ENCODE results near the gene DPAGT1. TPM values are rescaled to one million over a fixed set of nuclear protein-coding genes. Genes with fewer than 3 reads are reported as not detected.

DPAGT1 gene
- total and polyA plus RNA-seq, 7 donors: 4.2 to 44.6 (median 16.6) TPM

DNA sequence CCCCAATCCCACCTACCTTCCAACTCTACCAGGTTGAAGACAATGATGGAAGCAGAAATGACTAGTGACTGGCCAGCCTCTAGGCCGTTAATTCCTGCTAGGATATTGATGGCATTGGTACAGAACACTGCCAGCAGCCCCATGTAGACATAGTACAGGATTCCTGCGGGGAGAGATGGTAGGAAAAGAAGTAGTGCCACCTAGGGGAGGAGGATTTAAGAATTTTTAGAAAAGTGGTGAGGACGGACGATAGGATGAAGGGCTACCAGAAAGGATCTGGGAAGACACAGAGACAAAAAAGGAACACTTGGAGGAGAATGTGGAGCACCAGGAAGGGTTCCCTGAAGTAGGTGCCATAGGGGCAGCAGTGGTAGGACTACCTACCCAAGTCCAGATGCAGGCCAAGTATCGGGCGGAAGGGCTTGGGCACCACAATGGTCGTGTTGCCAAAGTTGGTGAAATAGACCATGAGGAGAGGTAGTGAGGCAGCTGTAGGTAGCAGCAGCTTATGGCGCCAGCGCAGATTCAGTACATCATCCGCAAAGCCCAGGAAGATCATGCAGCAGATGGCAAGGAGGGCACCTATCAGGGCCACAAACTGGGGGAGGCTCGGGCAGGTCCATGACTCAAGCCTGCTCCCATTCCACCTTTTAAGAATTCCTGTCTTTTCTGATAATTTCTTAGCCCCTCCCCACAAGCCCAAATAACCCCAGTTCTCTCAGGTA is 1.2 kb downstream of the DPAGT1 start:
- DNase-seq: no peak
- WGBS, 2 donors: 45 to 54% methylated on average over 11 of the region's 11 CpGs
- peaks cover 7 to 24% (median 9%) of the 10 kb centered on the region in 4 donors for H3K36me3 ChIP-seq
- H3K27ac ChIP-seq: peak overlapping the region in 1 of 4 donors; percentile 84
- H3K4me1 ChIP-seq: peaks cover 0 to 31% (median 28%) of the 10 kb centered on the region in 4 donors
- intact Hi-C loops (cut with DNase I): loop anchor here (5.0 kb wide), 1 partner anchor 107 kb away; the partner anchor contains the start of gene CBL
- TF ChIP-seq EP300 (IDR thresholded peaks at IDR 0.05) (no peak), POLR2A (IDR thresholded peaks at IDR 0.05) (no peak), POLR2AphosphoS5 (IDR thresholded peaks at IDR 0.05) (no peak)
- TF ChIP-seq, protein P1, sequence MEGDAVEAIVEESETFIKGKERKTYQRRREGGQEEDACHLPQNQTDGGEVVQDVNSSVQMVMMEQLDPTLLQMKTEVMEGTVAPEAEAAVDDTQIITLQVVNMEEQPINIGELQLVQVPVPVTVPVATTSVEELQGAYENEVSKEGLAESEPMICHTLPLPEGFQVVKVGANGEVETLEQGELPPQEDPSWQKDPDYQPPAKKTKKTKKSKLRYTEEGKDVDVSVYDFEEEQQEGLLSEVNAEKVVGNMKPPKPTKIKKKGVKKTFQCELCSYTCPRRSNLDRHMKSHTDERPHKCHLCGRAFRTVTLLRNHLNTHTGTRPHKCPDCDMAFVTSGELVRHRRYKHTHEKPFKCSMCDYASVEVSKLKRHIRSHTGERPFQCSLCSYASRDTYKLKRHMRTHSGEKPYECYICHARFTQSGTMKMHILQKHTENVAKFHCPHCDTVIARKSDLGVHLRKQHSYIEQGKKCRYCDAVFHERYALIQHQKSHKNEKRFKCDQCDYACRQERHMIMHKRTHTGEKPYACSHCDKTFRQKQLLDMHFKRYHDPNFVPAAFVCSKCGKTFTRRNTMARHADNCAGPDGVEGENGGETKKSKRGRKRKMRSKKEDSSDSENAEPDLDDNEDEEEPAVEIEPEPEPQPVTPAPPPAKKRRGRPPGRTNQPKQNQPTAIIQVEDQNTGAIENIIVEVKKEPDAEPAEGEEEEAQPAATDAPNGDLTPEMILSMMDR (IDR thresholded peaks at IDR 0.05): no peak
- H3K4me3 ChIP-seq: peak overlapping the region in 3 of 4 donors; percentile 78 to 82 (median 79)
- no peaks in the 10 kb centered on the region for H3K9me3 ChIP-seq
- no peaks in the 10 kb centered on the region for H3K27me3 ChIP-seq

DNA sequence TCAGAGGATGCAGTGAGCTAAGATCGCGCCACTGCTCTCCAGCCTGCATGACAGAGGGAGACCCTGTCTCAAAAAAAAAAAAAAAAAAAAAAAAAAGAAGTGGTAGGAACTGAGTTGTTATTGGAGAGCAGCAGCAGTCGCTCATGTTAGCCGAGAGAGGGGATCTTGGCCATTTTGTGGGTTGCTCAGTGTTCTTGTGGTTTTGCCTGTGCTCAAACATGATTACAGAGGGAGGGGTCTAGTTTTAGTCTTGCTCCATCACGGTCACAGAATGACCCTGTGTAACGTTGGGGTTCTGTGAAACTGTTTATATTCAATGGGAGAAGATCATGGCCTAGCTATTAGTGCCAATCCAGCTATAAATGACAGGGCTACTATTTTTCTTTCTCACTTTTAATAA is 1.9 kb downstream of the DPAGT1 start:
- no peaks in the 10 kb centered on the region for H3K9me3 ChIP-seq
- no peak for DNase-seq
- no peaks in the 10 kb centered on the region for H3K27me3 ChIP-seq
- peaks cover 0 to 36% (median 28%) of the 10 kb centered on the region in 4 donors for H3K4me1 ChIP-seq
- no peak overlapping the region for H3K27ac ChIP-seq
- 70 to 73% methylated on average over 6 of the region's 6 CpGs for WGBS, 2 donors
- H3K36me3 ChIP-seq: peaks cover 7 to 24% (median 9%) of the 10 kb centered on the region in 4 donors
- TF ChIP-seq EP300 (IDR thresholded peaks at IDR 0.05) (no peak), POLR2A (IDR thresholded peaks at IDR 0.05) (no peak), POLR2AphosphoS5 (IDR thresholded peaks at IDR 0.05) (no peak)
- TF ChIP-seq, protein P1 (IDR thresholded peaks at IDR 0.05): no peak
- intact Hi-C loops (cut with DNase I): loop anchor here (5.0 kb wide), 2 partner anchors 82 to 108 kb away; partner anchors contain the start of genes CBL, RPS25 and TRAPPC4
- H3K4me3 ChIP-seq: no peak overlapping the region

DNA sequence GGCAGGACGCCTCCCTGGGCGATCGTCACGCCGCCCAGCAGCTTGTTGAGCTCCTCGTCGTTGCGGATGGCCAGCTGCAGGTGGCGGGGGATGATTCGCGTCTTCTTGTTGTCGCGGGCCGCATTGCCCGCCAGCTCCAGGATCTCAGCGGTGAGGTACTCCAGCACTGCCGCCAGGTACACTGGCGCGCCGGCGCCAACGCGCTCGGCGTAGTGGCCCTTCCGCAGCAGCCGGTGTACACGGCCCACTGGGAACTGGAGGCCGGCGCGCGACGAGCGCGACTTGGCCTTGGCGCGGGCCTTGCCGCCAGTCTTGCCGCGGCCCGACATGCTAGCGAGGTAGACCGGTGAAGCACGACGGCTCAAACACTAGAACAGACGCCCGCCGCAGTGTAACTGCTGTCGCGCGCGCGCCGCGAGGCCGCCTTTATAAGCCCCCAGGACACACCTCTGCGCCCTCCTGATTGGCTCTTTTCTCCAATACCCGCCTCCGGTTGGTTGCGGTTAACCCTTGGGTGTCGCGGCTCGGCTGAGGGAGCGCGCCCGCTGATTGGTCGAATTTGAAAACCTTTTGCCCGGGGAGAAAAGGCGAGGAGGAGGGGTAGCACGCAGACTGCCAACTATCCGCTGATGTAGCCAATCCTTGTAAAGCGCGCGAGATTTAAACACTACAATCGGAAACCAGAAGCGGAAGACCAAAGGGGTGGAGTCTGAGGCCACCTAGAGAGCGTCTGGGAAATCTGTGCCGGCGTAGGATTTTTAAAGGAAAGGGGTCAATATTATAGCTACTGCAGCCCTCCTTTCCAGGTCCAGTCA is 6.4 kb downstream of the DPAGT1 start:
- Histone ChIP-seq H3K27me3 (no peaks in the 10 kb centered on the region), H3K36me3 (peaks cover 8 to 26% (median 11%) of the 10 kb centered on the region in 4 donors), H3K4me1 (peaks cover 0 to 40% (median 25%) of the 10 kb centered on the region in 4 donors), H3K9me3 (no peaks in the 10 kb centered on the region), H3K4me3 (peak overlapping the region; percentile 71 to 96 (median 86)), H3K27ac (peak overlapping the region; percentile 97 to 99 (median 98))
- DNase-seq: peak; percentile 100
- TF ChIP-seq POLR2A (IDR thresholded peaks at IDR 0.05) (peak; percentile 94 to 97), POLR2AphosphoS5 (IDR thresholded peaks at IDR 0.05) (peak; percentile 99 to 100 (median 99)), EP300 (IDR thresholded peaks at IDR 0.05) (no peak)
- TF ChIP-seq, protein P1 (IDR thresholded peaks at IDR 0.05): peak in 2 of 4 experiments; percentile 4 to 36
- intact Hi-C loops (cut with DNase I): loop anchor here (2.0 to 5.0 kb wide), 3 partner anchors 78 to 222 kb away; partner anchors contain the start of genes MCAM, RPS25 and TRAPPC4
- WGBS, 2 donors: 0% methylated on average over 79 of the region's 79 CpGs

DNA sequence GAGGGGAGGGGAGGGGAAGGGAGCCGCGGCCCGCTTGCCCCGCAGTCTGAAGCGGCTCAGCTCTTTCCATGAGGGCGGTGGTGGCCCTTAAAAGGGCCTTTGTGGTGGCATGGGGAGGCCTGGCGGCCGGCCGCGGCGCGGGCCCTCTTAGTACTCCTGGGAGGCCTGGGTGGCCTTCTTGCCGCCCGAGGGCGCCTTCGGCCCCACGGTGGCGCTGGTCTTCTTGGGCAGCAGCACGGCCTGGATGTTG is 6.9 kb downstream of the DPAGT1 start:
- DNase-seq: peak; percentile 94
- Histone ChIP-seq H3K4me3 (peak overlapping the region; percentile 71 to 96 (median 86)), H3K27ac (peak overlapping the region; percentile 97 to 99 (median 98)), H3K27me3 (no peaks in the 10 kb centered on the region), H3K36me3 (peaks cover 8 to 26% (median 11%) of the 10 kb centered on the region in 4 donors), H3K9me3 (no peaks in the 10 kb centered on the region), H3K4me1 (peaks cover 0 to 37% (median 22%) of the 10 kb centered on the region in 4 donors)
- 0 to 1% methylated on average over 19 of the region's 19 CpGs for WGBS, 2 donors
- TF ChIP-seq POLR2AphosphoS5 (IDR thresholded peaks at IDR 0.05): no peak
- TF ChIP-seq, protein P1 (IDR thresholded peaks at IDR 0.05): peak; percentile 64 to 76 (median 66)
- intact Hi-C loops (cut with DNase I): loop anchor here (2.0 to 5.0 kb wide), 3 partner anchors 77 to 222 kb away; partner anchors contain the start of genes MCAM, RPS25 and TRAPPC4

Data from sigmoid colon (tissue), 7 donors.